Trophoblast cell (in vitro differentiated cells and primary cell): Measurements from ENCODE around the gene OGDH.

Experiments used
- DNase-seq, 2 donors: peaks; one replicate each; pipeline ENCODE4 v3.0.0-alpha.2; 2016
- H2AFZ ChIP-seq: 2 replicates; pipeline ENCODE4 v1.6.1; 2013; ENCODE audit warnings: low read length, moderate library complexity, mild to moderate bottlenecking; ENCODE audit not compliant: insufficient read depth, poor library complexity
- H2AK5ac ChIP-seq: 2 replicates; pipeline ENCODE4 v1.6.1; 2013; ENCODE audit warnings: mild to moderate bottlenecking, low read length
- H2BK120ac ChIP-seq: 2 replicates; pipeline ENCODE4 v1.6.1; 2013; ENCODE audit warnings: low read length, mild to moderate bottlenecking, moderate library complexity; ENCODE audit not compliant: insufficient read depth, poor library complexity
- H2BK12ac ChIP-seq: 2 replicates; pipeline ENCODE4 v1.6.1; 2013; ENCODE audit warnings: mild to moderate bottlenecking, low read length, moderate library complexity
- H2BK5ac ChIP-seq: 2 replicates; pipeline ENCODE4 v1.6.1; 2013; ENCODE audit warnings: low read length, low read depth, moderate library complexity, mild to moderate bottlenecking; ENCODE audit not compliant: poor library complexity
- H3K14ac ChIP-seq: 2 replicates; pipeline ENCODE4 v1.6.1; 2013; ENCODE audit warnings: mild to moderate bottlenecking, low read length
- H3K18ac ChIP-seq: 2 replicates; pipeline ENCODE4 v1.6.1; 2013; ENCODE audit warnings: mild to moderate bottlenecking, low read length
- H3K23ac ChIP-seq: 2 replicates; pipeline ENCODE4 v1.6.1; 2013; ENCODE audit warnings: low read length
- H3K27ac ChIP-seq: 2 replicates; pipeline ENCODE4 v1.5.1; 2013; ENCODE audit warnings: low read depth, mild to moderate bottlenecking, inconsistent platforms, low read length, moderate library complexity
- H3K27me3 ChIP-seq: 2 replicates; pipeline ENCODE4 v1.6.1; 2013; ENCODE audit warnings: inconsistent platforms, mild to moderate bottlenecking, low read length, moderate library complexity; ENCODE audit not compliant: insufficient read depth
- H3K36me3 ChIP-seq, 2 experiments: 1 replicate in 1 of 2; 2 replicates in 1 of 2; pipeline ENCODE4 v1.6.1; 2013; ENCODE audit warnings: low read length in 2 of 2, mild to moderate bottlenecking in 2 of 2, moderate library complexity in 1 of 2; ENCODE audit not compliant: insufficient read depth in 2 of 2, control insufficient read depth in 1 of 2
- H3K4ac ChIP-seq: 2 replicates; pipeline ENCODE4 v1.6.1; 2013; ENCODE audit warnings: low read depth, mild to moderate bottlenecking, low read length, moderate library complexity
- H3K4me1 ChIP-seq, 2 experiments: 1 replicate in 1 of 2; 2 replicates in 1 of 2; pipeline ENCODE4 v1.6.1; 2013; ENCODE audit warnings: low read length in 2 of 2, mild to moderate bottlenecking in 2 of 2, moderate library complexity in 1 of 2; ENCODE audit not compliant: insufficient read depth in 2 of 2, control insufficient read depth in 1 of 2
- H3K4me2 ChIP-seq: 2 replicates; pipeline ENCODE4 v1.6.1; 2013; ENCODE audit warnings: inconsistent platforms, mild to moderate bottlenecking, low read length, moderate library complexity
- H3K4me3 ChIP-seq: 2 replicates; pipeline ENCODE4 v1.5.1; 2013; ENCODE audit warnings: mild to moderate bottlenecking, low read depth, low read length, inconsistent platforms
- H3K79me1 ChIP-seq: one replicate; pipeline ENCODE4 v1.6.1; 2013; ENCODE audit warnings: low read length
- H3K79me2 ChIP-seq: 2 replicates; pipeline ENCODE4 v1.6.1; 2013; ENCODE audit warnings: low read length, mild to moderate bottlenecking; ENCODE audit not compliant: control insufficient read depth, insufficient read depth, poor library complexity
- H3K9ac ChIP-seq: 2 replicates; pipeline ENCODE4 v1.6.1; 2013; ENCODE audit warnings: mild to moderate bottlenecking, low read length
- H3K9me3 ChIP-seq: 2 replicates; pipeline ENCODE4 v1.6.1; 2013; ENCODE audit warnings: low read depth, mild to moderate bottlenecking, control low read depth, inconsistent platforms, low read length; ENCODE audit not compliant: insufficient read depth
- H4K12ac ChIP-seq: 2 replicates; pipeline ENCODE4 v1.6.1; 2013; ENCODE audit warnings: low read depth, mild to moderate bottlenecking, low read length, moderate library complexity
- H4K8ac ChIP-seq: 2 replicates; pipeline ENCODE4 v1.6.1; 2013; ENCODE audit warnings: low read depth, mild to moderate bottlenecking, low read length, moderate library complexity
- H4K91ac ChIP-seq: one replicate; pipeline ENCODE4 v1.6.1; 2013; ENCODE audit warnings: low read depth, mild to moderate bottlenecking, low read length, moderate library complexity
- WGBS: extraction: QIAGEN DNeasy Blood & Tissue Kit; methylation state at CpG from one replicate; pipeline ENCODE4 v1.1.7; 2013; ENCODE audit warnings: missing lambda C conversion rate; ENCODE audit not compliant: insufficient read length, insufficient coverage; ENCODE audit errors: extremely low coverage; 5-methylcytosine and 5-hydroxymethylcytosine counted together

OGDH gene

DNA sequence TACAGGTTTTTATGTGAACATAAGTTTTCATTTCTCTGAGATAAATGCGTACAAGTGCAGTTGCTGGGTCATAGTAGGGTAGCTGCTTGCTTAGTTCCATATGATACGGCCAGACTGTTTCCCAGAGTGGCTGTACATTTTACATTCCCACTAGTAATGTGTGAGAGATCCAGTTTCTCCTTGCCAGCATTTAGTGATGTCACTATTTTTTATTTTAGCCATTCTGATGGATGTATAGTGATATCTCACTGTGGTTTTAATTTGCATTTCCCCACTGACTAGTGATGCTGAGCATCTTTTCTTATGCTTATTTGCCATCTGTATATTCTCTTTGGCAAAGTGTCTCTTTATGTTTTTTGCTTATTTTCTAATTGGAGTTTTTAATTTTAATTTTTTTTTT lies 146.4 kb downstream of the OGDH start:
- Histone ChIP-seq H4K12ac (no peak overlapping the region), H3K4ac (no peak overlapping the region), H3K4me1 (peaks cover 12 to 19% of the 10 kb centered on the region in 2 experiments), H3K14ac (no peak overlapping the region), H3K4me3 (no peak overlapping the region), H2AFZ (no peak overlapping the region), H3K79me1 (peaks cover 5% of the 10 kb centered on the region), H3K9me3 (peaks cover 2% of the 10 kb centered on the region), H3K27me3 (no peaks in the 10 kb centered on the region), H2BK120ac (no peak overlapping the region), H2AK5ac (no peak overlapping the region), H3K27ac (no peak overlapping the region), H3K23ac (no peak overlapping the region), H3K9ac (no peak overlapping the region), H2BK12ac (no peak overlapping the region), H3K79me2 (peaks cover 6% of the 10 kb centered on the region), H2BK5ac (no peak overlapping the region), H3K36me3 (peaks cover 9% of the 10 kb centered on the region in 2 experiments), H4K8ac (no peak overlapping the region), H4K91ac (no peak overlapping the region), H3K4me2 (no peak overlapping the region), H3K18ac (no peak overlapping the region)
- no CpG with 5 or more reads among the region's 2 CpGs for WGBS
- no peak for DNase-seq

DNA sequence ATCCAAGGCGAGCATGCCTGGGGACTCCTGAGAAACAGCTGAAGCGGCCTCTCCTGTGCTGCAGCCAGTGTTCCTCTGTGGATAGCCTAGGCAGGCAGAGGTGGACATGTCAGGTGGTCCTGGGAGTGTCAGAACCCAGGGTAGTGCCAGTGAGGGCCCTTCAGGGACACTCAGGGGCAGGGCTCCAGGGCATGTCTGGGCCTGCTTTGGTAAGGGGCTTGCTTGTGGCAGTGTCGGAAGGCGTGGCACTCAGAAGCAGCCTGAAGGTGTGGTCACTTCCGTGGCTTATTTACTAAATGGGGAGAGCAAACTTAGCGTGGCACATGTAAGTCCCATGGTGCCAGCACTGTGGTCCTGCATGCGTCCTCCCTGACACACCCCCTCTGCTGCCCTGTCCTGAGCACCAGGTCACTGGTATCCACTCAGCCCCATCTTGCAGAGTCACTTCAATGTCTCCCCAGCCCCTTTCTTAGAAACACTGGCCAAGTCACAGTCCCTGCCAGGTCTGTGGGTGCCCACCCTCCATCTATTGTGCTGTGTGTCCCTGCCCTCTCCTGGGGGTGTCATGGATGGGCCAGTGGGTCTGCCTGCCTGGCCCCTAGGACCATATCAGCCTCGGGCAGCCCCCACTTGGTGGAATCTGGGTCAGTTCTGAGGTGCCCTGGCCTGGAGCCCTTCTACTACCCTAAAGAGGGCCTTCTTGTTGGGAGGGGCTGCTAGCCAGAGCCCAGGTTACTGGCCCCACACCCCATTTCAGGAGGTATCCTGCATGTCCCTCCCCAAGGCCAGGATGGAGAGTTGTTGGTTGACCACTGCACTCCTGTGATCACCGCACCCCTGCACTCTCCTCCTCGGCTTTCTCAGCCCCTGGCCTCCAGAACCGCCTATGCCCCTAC lies 148.6 kb downstream of the OGDH start:
- Histone ChIP-seq H2BK5ac (no peak overlapping the region), H2BK12ac (no peak overlapping the region), H3K4me3 (peak overlapping the region; percentile 13), H3K27me3 (no peaks in the 10 kb centered on the region), H3K18ac (peak overlapping the region; percentile 34), H3K9me3 (peaks cover 6% of the 10 kb centered on the region), H3K4me1 (peaks cover 6 to 11% of the 10 kb centered on the region in 2 experiments), H3K23ac (no peak overlapping the region), H3K79me1 (no peaks in the 10 kb centered on the region), H4K91ac (no peak overlapping the region), H2AK5ac (no peak overlapping the region), H3K4ac (no peak overlapping the region), H2AFZ (no peak overlapping the region), H3K79me2 (no peaks in the 10 kb centered on the region), H3K14ac (no peak overlapping the region), H4K12ac (no peak overlapping the region), H3K4me2 (no peak overlapping the region), H3K36me3 (peaks cover 21 to 22% of the 10 kb centered on the region in 2 experiments), H3K27ac (no peak overlapping the region), H2BK120ac (no peak overlapping the region), H3K9ac (no peak overlapping the region), H4K8ac (no peak overlapping the region)
- no peak for DNase-seq
- WGBS, result no CpG with 5 or more reads among the region's 11 CpGs

DNA sequence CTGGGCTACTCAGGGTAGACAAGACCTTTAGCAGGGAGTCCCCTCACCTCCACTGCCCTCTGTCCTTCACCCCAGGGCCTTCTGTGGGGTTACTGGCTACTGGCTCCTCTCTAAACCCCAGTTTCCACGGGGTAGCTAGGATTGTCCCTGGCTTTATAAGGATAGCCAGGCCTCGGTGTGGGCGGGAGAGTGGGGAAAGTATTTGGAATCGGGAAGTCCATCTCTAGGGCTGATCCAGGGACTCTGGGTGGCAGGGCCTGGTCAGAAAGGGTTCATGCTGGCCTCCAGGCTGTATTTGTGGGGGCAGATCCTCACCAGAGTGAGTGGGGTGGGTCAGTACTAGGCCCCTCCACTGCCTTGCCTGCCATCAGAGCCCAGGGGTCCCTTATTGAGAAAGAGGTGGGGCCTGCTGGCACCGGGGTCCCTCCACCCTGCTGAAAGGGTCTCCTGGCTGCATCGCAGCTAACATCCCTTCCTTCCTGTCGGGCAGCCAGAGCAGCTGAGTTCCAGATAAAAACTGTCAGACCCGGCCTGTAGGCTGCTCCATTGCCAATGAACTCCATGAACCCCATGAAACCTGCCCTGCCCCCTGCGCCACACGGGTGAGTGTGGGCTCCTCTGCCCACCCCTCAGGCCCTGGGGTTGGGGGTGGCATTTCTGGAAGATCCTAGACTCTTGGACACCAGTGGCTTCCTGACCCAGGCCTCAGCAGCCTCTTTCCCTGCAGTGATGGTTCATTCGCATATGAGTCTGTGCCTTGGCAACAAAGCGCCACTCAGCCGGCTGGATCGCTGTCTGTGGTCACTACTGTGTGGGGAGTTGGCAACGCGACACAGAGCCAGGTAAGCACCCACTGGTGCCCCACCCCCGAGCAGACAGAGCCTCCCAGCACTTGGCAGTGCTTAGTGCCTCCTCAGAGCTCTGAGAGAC lies 149.5 kb downstream of the OGDH start:
- WGBS, result no CpG with 5 or more reads among the region's 17 CpGs
- no peak overlapping the region for H2BK12ac ChIP-seq

DNA sequence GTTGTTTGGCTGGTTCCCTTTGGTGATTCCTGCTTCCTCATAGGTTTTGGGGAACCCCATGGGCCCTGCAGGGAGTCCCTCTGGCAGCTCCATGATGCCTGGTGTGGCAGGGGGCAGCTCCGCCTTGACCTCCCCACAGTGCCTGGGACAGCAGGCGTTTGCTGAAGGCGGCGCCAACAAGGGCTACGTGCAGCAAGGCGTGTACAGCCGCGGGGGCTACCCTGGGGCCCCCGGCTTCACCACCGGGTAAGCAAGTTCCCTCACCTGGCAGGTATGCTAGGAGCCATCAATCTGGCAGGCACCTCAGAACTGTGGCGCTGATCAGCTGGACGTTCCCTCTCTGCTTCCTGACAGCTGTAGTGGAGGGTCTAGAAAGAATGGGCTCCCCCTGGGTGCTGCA lies 150.5 kb downstream of the OGDH start:
- no peak overlapping the region for H3K9ac ChIP-seq
- H3K18ac ChIP-seq, result no peak overlapping the region
- H3K79me2 ChIP-seq, result no peaks in the 10 kb centered on the region
- H2AK5ac ChIP-seq, result no peak overlapping the region
- H3K36me3 ChIP-seq, result peaks cover 35 to 36% of the 10 kb centered on the region in 2 experiments
- H2AFZ ChIP-seq, result no peak overlapping the region
- no CpG with 5 or more reads among the region's 12 CpGs for WGBS
- peaks cover 6% of the 10 kb centered on the region for H3K9me3 ChIP-seq
- H2BK120ac ChIP-seq, result no peak overlapping the region
- H2BK5ac ChIP-seq, result no peak overlapping the region
- H2BK12ac ChIP-seq, result no peak overlapping the region
- no peak overlapping the region for H4K91ac ChIP-seq
- no peaks in the 10 kb centered on the region for H3K4me1 ChIP-seq
- no peak overlapping the region for H3K14ac ChIP-seq
- H4K8ac ChIP-seq, result no peak overlapping the region
- no peak overlapping the region for H4K12ac ChIP-seq
- no peak overlapping the region for H3K23ac ChIP-seq
- H3K4me2 ChIP-seq, result no peak overlapping the region
- no peak for DNase-seq
- H3K4ac ChIP-seq, result no peak overlapping the region
- no peaks in the 10 kb centered on the region for H3K79me1 ChIP-seq
- H3K27me3 ChIP-seq, result no peaks in the 10 kb centered on the region
- no peak overlapping the region for H3K27ac ChIP-seq
- no peak overlapping the region for H3K4me3 ChIP-seq

More for the DNA sequence above, 149.5 kb downstream of the OGDH start:
- no peak overlapping the region for H2BK5ac ChIP-seq
- peaks cover 4 to 5% of the 10 kb centered on the region in 2 experiments for H3K4me1 ChIP-seq
- no peaks in the 10 kb centered on the region for H3K27me3 ChIP-seq
- H3K4me2 ChIP-seq, result no peak overlapping the region
- H2BK120ac ChIP-seq, result no peak overlapping the region
- peaks cover 6% of the 10 kb centered on the region for H3K9me3 ChIP-seq
- H3K23ac ChIP-seq, result no peak overlapping the region
- H4K8ac ChIP-seq, result no peak overlapping the region
- no peak overlapping the region for H4K91ac ChIP-seq
- no peak overlapping the region for H3K18ac ChIP-seq
- H2AK5ac ChIP-seq, result no peak overlapping the region
- no peak for DNase-seq
- no peaks in the 10 kb centered on the region for H3K79me2 ChIP-seq
- no peak overlapping the region for H3K27ac ChIP-seq
- H3K36me3 ChIP-seq, result peaks cover 27 to 28% of the 10 kb centered on the region in 2 experiments
- no peak overlapping the region for H3K4me3 ChIP-seq
- no peak overlapping the region for H3K9ac ChIP-seq
- H3K4ac ChIP-seq, result no peak overlapping the region
- H3K14ac ChIP-seq, result no peak overlapping the region
- no peak overlapping the region for H2AFZ ChIP-seq
- H4K12ac ChIP-seq, result no peak overlapping the region
- no peaks in the 10 kb centered on the region for H3K79me1 ChIP-seq
